ENCODE data around the gene NNT.
"Not testable (repeated sequence)": the region's sequence is repeated elsewhere in the genome, so short reads cannot be mapped to it uniquely, and the experiment has no call there.

The NNT gene

DNA sequence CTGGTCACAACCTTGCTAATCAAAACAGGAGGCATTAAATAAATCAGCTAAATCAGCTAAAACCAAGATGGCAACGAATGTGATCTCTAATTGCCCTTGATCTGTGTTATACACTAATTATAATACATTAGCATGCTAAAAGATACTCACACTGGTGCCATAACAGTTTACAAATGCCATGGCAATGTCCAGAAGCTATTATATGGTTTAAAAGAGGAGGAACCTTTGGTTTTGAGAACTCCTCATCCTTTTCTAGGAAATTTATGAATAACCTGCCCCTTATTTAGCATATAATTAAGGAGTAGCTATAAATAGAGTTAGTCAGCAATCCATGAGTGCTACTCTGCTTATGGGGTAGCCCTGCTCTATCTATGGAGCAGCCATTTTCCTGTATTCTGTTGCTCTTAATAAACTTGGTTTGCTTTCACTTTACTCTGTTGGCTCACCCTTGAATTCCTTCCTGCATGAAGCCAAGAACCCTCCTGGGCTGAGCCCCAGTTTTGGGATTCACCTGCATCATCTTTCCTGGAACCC lies 18.7 kb upstream of the NNT start:
- no peak for DNase-seq

DNA sequence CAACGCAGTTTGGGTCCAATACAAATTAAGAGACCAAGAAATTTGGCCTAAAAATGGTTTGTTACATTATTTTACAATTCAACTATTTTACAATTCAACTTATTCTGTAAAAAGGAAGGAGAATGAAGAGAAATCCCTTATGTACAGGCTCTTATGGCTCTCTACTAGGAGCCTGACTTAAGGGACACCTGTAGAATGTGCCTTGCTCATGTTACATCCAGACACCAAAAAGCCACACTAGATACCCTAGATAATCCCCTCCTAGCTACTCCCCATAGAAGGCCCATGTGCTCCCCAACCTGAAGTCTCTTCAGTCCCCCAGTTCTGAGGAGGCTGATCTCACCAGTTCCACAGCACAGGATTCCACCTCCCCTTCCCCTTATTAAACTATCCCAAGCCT lies 14.1 kb upstream of the NNT start:
- no peak for DNase-seq

DNA sequence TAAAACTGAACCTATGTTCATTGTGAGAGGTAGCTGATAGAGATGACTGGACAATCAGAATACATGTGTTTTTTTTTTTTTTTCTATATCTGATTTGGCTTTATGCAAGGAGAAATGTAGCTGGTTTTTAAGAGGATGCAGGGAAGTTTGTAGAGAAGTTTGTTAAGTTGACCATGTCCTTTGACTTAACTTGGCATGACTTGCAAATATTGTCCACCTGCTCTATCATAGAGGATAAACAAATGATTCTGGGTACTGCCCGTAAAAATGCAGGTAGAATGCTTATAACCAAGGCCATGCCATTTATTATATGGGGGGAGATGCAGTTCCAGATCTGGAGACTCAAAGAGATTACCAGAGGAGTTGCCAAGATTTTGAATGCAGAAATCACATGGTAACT lies 13.7 kb upstream of the NNT start:
- no peak for DNase-seq

DNA sequence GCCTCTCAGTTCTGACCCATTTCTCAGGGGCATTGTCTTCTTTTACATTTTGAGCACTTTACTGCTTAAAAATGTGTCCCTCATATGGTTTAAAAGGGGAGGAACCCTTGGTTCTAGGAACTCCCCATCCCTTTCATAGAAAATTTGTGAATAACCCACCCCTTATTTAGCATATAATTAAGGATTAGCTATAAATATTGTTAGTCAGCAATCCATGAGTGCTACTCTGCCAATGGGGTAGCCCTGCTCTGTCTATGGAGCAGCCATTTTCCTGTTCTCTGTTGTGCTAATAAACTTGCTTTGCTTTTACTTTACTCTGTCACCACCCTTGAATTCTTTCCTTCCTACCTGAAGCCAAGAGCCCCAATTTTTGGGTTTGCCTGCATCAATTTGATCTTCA lies 12.3 kb upstream of the NNT start:
- no peak for DNase-seq

DNA sequence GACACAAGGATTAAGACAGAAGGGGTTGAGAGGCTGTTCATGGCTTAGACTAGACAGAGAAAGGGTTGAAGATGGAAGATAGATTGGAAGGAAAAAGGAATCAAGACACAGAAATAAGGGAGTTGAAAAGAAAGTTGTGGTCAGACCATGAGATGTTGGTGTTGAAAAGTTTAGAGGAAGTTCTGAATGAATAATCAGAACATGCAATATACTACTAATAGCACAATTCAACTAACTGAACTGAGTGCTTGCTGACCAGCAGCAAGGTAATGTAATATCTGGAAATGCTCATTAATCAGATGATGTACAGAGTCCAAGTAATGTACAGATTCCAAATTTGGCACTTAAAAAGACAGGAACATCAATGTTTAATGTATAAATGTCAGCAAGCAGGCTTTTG lies 10.6 kb upstream of the NNT start:
- DNase-seq, result no peak

DNA sequence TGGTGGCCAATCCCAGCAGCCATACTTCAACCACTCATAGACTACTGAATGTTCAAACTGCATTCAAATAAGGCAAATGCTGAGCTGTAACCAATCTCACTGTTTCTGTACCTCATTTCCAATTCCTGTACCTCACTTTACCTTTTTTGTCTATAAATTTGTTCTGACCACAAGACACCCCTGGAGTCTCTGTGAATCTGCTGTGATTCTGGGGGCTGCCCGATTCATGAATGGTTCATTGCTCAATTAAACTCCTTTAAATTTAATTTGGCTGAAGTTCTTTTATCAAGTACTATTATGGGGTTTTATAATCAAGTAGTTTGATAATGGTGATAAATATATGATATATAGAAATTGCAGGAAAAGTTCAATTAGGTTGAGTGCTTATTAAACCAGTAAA lies 4.1 kb upstream of the NNT start:
- not testable (repeated sequence) for DNase-seq

DNA sequence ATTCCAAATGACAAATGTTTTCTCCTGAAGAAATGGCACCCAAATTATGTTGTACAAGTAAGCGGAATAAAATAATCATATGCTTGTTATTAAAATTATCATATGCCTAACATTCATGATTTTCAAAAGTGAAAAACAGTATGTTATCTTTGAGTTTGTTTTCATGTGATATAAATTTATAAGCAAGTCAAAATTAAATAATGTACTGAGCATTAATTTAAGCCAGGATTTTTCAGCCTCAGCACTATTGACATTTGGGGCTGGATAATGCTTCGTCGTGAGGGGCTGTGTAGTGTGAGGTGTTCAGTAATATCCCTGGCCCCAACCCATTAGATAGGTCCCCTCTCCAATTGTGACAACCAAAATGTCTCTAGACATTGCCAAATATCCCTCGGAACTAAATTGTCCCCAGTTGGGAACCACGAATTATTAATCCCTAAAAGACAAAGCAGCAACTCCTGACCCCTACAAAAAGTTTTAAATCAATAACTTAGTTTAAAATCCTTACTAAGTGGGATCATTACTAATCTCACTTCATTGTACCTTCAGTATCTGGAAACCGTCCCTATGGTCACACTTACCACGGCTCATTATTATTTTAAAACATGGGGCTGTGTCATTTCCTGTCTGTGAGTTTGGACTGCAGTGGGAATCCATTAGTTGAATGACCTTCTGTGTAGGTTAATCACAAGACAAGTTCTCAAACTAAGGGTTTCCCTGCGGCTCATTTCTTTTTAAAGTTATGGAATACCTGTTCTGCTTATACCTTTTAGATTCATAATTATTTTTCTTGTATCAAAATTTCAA lies 1.3 kb upstream of the NNT start:
- peak; percentile 22 for DNase-seq

DNA sequence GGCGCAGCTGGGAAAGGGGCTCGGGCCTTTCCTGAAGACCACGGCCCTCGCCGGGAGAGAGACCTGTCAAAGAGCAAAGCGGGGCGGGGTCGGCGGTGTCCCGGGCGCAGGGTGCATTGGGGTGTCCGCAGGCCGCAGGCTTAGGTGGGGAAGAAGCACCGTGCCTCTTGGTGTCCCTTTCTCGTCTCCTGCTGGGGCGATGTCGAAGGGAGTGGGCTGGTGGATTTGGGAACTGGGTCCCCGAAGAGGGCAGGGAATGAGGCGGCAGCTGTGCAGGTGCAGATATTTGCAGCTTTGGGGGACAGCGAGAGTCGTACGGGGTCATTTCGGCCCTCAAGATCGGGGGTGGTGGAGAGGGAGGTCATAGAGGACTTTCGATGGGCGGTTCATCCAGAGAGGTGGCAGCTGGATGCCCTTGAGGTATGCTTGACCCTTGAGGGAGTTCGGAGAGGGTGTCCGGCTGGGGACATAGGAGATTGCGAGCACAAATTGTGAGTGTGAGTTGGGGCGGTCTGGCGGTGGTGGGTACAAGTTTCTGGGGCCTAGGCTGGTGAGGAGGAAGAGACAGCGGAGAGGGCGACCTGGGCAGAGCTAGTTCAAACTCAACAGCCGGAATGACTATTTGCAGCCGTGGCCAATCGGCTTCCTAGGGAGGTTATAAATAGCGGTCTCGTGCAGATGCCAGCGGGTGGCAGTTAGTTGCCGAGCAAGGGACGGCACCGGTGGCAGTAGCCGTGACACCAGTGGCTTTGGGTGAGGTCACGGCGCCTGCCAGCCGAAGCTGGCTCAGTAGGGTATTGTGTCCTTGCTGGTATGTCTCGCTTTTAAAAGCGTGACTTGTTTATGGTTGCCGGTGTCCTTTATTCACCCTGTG lies 601 bp downstream of the NNT start:
- DNase-seq, result peak; percentile 80

DNA sequence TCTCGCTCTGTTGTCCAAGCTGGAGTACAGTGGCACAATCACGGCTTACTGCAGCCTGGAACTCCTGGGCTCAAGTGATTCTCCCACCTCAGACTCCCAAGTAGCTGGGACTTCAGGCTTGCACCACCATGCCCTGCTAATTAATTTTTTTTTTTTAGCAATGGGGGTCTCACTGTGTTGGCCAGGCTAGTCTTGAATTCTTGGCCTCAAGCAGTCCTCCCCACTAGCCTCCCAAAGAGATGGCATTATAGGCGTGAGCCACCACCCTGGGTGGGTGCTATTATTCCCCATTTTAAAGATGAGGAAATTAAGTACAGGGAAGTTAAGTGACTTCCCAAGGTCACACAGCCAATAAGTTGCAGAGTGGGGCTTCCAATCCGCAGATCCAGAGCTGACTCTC lies 1.7 kb downstream of the NNT start:
- DNase-seq, result no peak

DNA sequence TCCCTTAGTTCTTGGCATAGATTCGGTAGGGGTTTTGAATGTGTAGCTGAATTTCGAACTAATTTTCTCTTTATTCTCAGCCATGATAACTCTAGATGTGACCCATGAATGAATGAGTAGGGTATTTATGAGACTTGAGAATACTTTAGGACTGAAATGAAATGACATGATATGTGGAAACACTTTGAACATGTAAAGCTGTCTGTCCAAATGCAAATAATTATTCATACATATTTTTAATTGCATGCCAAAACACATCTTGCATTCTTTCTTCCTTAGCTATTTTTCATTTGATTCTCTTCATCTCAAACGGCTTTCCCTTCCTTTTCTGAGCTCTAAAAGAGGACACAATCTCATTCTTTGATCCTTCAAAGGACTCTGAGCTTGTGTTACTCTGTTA lies 3.4 kb downstream of the NNT start:
- no peak for DNase-seq

DNA sequence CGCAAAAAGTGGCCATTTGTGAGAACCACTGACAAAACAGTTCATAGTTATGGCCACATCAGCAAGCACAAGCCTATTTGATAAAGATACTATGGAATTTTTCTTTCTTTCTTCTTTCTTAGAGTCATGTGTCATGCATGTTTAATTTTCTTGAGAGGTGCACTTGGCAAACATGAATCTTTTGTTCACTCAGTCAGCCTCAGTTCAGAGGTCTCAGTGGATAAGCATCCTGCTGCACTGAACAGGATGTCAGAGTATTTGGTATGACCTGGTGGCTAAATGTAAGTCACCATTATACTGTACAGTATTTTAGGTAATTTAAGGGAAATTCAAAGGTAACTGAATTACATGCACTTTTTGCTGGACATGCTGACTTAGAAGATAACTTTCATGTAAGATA lies 5.4 kb downstream of the NNT start:
- DNase-seq, result no peak

DNA sequence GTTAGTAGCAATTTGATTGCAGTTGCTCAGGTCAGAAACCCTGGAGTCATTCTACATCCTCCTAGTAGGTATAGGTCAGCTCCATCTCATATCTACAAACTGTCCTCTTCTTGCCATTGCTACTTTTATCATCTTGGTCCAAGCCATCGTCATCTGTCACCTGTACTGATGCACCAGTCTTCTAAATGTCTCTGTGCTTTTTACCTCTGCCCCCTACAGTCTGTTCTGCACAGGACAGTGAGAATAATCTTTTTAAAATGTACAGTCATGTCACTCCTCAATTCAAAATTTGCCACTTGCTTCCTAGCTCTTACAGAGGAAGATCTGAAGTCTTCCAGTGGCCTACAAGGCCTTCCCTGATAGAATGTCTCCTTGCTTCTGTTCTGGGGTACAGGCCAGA lies 6.8 kb downstream of the NNT start:
- no peak for DNase-seq

DNA sequence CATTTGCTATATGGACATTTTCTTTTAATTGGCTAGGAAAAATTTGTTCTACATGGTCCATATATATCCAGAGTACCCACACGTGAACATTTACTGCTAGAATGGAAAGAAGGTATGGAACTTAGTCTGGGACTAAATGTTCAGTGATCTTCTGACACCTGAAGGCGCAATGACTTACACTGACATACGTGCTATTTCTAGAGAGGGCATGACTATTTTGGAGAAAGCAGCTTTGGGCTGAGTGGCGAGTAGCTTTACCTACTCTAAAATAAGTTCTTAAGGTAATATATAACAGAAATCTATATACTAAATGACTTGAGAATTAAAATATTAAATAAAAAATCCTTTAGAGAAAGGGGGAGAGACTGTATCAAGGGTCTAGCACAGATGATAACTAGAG lies 10.4 kb downstream of the NNT start:
- DNase-seq, result no peak

DNA sequence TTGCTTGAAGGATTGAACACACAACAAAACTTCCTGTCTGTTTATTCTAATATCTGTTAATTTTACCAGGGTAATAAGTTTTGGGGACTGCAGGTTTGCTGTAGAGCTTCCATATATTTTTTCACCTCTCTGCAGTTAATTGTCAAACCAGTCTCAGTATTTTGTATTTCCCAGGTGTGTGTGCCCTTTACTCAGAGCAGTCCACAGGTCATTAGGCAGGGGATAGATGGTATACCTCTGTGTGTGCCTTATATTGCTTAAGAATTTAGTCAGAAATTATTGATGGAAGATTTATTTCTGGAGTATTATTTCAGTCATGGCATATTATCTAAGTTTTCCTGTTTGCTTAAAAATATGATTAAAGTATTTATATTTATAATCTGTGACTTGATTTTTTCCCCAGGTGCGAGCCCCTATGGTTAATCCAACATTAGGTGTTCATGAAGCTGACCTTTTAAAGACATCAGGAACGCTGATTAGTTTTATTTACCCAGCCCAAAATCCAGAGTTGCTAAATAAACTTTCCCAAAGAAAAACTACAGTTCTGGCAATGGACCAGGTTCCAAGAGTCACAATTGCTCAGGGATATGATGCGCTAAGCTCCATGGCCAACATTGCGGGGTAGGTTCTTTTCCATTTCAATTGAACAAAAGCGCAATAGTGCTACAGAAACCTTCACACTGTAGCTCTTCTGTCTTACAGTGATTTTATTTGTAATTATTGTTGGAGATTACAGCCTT lies 12.6 kb downstream of the NNT start:
- DNase-seq, result no peak

DNA sequence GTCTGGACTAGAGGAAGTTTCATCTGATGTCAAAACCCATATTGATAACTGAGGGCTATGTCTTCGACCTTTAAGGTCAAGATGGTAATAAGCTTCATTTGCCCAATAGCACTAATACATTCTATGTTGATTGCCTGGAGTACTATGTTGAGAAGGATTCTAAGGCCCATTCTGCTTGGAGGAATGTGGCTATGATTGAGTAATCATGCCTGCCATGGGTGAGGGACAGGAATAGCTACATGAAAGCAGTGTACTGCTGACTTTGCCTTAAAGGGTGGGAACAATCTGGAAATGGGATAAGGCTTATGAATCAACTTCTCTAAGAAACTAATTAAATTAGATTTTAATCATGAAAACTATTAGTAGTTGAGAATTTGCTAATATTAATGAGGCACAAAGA lies 13.6 kb downstream of the NNT start:
- no peak for DNase-seq

DNA sequence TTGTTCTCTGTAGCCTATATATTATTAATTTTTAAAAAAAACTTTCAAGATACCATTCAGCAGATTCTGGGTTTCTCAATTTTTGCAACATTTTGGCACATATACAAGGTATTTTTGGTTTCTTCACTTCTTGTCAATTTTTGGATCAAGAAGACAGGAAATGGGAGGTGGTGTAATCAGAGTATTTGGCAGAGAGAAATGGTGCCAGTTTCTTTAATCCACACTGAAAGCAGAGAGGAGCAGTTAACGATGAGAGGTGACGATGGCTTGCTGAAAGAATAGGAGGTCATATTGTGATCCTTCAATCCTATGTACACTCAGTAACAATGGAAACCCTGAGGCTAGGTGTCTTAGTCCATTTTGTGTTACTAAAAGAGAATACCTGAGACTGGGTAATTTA lies 16.4 kb downstream of the NNT start:
- no peak for DNase-seq

DNA sequence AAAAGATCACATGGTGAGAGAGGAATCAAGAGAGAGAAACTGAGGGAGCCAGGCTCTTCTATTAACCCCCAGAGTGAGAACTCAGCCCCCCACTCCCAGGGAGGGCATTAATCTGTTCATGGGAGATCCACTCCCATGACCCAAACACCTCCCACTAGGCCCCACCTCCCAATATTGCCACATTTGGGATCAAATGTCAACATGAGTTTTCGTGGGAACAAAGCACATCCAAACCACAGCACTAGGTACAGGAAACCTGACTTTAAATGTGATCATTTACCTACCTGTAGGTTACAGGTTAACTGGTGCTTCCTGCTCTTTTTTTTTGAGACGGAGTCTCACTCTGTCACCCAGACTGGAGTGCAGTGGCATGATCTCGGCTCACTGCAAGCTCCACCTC lies 16.9 kb downstream of the NNT start:
- DNase-seq, result no peak

DNA sequence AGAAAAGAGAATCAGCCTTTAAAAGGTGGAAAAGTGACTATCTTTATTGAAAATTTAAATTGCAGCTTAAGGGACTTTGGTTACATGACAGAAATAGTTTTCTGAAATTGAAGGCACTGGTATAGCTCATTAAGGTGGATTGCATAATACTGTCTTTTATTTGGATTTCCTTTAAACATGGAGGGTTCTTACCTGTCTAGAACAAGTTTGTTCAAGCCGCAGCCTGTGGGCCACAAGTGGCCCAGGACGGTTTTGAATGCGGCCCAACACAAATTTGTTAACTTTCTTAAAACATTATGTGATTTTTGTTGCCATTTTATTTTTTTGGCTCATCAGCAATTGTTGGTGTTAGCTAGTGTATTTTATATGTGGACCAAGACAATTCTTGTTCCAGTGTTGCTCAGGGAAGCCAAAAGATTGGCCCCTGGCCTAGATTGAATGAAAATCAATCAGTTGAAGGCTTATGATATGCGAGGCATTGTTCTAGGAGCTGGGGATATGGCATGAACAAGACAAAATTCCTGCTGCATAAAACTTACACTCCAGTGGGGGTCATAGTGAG lies 18.0 kb downstream of the NNT start:
- DNase-seq, result no peak

DNA sequence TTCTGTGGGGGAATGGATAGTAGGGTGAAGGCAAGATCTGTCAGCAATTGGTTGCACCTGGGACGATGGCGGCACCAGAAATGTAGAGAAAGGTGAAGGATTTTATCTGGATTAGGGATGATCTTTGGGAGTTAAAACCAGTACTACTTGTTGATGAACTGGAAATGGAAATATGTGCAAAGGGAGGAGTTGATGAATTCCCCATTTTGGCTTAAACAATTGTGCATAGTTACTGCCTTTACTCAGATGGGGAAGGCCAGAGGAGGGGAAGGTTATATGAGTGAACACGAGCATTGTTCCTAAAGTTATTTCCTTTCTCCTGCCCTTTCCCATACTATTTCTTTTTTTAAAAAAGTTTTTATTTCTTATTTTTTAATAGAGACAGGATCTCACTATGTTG lies 19.1 kb downstream of the NNT start:
- DNase-seq, result no peak

DNA sequence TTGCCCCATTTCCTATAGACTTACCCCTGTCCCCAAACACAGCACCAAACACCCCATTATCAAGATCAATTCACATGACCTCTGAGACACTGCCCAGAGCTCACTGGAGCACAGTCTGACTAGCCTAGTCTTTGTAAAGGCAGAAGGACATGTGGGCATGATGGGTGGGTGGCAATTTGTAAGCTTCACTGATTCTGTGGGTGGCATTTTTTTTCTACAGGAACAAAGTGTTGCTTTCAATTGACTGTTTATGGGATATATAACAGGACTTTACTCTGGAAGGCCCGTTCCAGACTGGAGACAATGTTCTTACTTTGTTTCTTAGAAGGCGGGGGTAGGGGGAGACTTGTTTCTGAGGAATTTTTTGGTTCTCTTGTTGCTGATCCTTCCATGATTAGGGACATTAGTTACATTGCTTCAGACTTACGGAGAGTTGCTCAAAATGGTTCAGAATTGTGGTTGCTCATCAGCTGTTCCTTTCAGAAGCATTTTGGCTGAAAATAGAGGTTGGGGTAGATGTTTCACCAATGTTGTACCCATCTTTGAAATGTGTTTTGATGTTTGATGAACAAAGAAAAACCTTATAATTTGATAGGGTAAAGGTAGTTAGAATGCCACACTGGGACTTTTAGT lies 20.2 kb downstream of the NNT start:
- no peak for DNase-seq

DNA sequence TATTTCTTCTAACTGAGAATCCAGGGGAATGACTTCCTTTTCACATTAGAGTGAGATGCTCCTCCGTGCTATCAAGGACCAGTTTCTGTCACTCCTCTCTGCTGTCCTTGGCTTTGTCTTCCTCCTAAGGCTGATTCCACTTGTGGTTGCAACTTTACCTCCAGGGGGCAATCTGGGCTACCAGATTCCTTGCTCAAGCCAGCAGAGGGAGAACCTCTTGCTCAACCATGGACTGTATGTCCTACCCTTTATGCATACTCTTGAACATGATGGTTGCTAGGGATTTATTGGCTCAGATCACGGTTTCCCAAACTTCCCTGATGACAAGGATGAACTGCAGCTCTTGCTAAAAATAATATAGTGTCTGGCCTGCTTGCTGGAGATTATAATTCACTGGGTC lies 24.0 kb downstream of the NNT start:
- DNase-seq, result peak; percentile 18

DNA sequence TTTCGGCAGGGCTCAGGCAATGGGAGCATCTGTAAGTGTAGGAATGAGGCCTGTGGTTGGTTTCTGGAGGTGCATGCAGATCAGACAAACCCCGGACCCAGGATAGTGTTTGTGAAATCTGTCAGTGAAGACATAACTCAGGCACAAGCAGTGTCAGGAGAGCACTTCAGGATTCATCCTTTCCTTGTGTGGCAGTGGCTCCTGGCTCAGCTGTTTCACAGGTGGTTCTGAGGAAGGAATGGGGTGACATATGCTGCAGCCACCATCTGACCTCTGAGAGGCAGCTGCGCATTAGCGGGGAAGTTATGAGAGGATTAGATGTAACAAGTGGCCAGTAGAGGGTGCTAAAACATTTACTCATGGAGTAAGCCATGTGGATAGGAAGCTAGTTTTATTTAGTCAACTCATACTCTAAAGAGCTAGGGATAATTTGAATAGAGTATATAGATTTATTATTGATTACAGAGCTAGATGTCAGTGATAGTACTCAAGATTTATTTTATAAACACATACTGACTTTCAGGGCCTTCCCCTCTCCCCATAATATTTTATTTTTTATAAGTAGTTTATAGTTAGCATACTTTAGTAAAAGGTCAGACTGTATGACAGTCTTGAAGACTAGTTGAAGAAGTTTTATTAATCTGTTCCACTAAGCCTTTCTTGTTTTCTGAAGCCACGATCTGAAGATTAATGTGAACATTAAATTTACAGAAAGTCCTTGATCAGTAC lies 28.4 kb downstream of the NNT start:
- peak; percentile 45 for DNase-seq

All from NCI-H345 (cell line).